Pons (tissue), 1 donor: ENCODE results near the gene SOX1.

Experiments used
- DNase-seq: peaks from one replicate; pipeline ENCODE4 v3.0.0-alpha.2; 2016; ENCODE audit warnings: low spot score

The SOX1 gene

DNA sequence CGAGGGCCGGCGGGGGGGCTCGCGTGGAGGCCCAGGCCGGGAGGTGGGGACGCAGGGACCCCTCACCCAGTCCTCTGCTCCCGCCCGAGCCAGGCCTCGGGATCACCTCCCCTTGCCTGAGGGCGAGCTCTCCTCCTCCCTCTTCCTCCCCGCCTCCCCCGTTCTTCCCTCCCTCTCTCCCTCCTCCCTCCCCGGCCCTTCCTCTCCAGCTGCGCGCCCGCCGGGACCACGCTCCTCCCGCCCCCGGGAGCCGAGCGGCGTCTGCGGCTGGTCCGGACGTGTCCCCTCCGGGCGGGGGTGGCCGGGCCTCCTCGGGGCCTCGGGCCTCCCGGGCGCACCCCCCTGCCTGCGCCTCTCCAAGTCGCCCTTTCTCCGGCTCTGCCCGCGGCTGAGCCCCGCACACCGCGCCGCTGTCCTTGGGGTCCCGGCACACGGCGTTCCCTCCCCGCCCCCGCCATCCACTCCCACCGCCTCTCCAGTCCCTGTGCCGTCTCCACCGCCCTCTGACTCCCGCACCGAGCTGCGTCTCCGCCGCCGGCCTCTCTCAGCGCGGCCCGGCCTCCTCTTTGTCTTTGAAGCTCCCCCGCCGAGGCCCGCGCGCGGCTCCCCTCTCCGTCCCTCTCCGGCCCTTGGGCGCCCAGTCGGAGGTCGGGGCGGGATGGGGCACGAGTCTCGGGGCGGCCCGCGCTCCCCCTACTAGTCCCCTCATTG lies 5.7 kb downstream of the SOX1 start:
- DNase-seq = peak; percentile 40

DNA sequence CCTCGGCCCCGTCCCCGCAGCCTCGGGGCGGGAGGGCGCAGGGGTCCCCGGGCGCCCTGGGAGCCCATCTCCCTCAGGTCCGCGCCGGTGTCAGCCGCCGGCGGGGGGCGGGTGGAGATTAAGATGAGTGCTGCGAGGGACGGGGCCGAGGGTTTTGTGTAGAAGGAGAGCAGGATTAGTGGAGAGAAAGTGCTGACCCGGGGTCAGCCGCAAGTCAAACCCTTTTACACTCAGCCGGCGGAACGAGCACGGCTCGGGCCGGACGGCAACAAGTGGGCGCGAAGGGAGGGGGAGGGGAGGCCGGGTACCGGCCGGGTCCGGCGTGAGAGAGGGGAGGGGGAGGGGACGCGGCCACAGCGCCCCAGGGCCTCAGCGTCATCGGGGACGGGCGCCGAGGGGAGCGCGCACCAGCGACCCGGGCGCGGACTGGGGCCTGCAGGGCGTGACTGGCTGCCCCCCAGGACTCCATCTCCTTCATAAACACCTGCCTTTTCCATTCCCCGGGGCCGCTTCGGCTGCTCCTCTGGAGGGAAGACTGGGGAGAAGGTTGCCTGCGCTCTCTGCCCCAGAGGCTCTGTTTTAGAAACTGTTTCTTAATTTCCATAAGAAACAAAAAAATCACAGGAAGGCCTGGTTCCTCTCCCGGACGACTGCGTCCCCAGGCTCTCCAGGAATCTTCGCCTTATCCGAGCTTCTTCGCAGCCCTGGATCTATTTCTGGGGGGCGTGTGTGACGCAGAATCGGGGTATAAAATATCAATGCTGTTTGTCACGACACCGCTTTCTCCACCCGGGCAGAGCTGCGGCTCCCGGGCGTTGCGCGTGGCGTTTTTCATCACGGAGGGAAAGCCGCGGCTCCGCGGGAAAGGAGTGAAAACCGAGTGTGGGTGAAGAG lies 6.5 kb downstream of the SOX1 start:
- DNase-seq = no peak

DNA sequence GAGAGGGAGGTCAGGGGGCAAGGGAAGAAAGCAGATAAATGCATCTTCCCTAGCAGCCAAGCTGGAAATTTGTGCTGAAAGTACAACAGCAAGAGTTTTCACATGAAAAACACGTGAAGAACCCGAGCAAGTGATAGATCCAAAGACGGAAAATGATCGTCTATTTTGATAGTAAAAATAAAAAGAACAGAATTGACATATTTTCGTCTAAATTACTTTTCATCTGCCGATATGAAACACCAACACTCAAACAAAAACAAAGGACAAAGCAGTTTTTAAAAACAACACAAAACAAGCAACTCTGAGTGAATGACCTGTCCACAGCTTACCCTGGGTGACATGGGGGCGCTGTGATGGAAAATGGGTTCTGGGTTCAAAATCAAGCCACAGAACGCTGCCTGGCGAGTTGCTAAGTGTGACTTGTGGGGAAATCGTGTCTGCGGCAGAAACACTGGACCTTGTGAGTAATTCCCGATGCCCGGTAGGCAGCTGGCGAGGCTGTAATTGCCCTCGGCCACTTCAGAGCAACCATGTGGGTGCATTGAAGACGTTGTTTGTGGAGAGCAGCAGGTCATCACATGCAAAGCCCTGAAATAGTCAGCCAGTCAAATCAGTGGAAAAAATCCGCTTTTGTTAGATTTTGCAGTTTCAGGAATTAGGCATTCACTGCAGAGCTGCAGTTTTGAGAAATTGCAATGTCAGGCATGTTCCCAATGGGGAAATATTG lies 7.4 kb downstream of the SOX1 start:
- DNase-seq = no peak

DNA sequence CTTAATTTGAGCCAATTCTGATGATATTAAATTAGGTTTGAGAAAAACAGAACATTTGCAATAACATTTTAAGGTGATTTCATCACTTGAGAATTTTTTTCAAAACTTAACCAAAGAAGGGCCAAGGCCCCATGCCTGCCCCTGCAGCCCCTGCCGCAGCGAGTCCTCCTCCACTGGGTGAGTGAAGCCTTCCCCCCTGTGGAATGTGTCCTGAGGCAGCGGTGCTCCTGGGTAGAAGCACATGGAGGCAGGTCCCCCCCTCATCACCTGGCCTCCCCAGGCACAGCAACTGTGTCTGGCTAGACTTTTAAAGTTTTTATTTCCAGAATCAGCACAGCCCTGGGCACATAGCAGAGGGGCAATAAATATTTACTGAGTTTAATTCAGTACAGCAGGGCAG lies 10.8 kb downstream of the SOX1 start:
- no peak for DNase-seq

DNA sequence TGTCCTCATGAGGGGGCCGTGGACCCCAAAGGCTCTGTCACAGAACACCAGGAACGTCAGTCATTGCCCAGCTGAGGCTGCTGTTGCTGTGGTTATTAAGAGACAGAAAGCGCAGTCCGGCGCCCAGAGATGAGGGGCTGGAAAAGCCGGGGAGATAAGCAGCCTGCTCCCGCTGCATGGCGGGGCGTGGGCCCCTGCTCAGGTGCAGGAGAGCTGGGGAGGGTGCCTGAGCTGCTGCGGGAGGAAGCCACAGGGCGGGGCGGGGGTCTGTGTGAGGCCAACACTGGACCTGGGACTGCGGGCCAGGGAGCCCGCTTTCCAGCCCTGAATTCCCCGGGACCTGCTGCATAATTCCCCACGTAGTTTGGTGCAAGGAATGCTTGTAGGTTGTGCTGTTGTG lies 11.3 kb downstream of the SOX1 start:
- no peak for DNase-seq

DNA sequence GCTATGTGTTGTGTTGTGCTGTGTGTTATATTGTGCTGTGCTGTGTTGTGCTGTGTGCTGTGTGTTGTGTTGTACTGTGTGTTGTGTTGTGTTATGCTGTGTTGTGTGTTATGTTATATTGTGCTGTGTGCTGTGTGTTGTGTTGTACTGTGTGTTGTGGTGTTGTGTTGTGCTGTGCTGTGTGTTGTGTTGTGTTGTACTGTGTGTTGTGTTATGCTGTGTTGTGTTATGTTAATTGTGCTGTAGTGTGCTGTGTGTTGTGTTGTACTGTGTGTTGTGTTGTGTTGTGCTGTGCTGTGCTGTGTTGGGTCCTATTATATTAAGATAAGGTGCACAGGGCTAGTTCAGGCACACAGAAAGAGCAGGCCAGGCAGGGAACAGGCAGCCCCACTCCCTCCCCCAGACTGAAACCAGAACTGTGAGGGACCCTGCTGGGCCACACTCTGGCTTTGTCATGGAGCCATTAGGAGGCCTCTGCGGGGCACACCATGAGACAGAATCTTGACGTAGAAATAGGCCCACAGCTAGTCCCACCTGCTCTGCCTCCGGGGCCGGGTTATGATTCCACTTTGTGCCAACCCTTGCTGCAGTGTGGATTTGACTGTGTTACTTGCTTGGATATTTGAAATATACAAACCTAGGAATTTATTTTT lies 12.1 kb downstream of the SOX1 start:
- no peak for DNase-seq

DNA sequence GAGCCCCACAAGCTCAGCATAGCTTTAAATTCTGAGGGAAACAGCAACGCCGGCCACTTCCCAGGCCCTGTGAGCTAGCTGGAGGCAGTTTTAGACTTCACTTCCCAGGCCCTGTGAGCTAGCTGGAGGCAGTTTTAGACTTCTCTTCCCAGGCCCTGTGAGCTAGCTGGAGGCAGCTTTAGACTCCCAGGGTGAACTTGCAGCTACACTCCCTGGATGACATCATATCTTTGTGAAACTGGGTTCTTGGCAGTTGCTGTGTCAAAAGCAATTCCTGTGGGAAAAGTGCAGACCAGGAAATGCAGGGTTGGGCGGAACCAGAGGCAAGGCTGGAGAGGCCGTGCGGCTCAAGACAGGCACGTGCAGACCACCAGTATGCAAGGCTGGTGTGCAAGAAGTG lies 12.7 kb downstream of the SOX1 start:
- DNase-seq = no peak

DNA sequence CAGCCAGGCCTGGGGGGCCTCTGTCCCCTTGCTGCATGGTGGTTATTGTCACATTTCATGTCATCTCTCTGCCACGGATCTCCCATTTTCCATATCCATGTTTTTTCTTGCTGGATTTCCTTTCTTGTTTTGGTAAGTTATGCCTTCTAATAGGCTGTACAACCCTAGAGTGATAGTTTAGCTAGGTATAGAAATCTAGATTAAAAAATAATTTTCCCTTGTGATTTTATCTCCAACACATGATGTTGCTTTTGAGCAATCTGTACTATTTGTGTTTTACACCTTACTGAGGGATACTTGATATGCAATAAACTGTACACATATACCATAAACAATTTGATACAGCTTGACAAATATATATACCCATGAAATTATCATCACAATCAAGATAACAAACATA lies 17.0 kb downstream of the SOX1 start:
- no peak for DNase-seq

DNA sequence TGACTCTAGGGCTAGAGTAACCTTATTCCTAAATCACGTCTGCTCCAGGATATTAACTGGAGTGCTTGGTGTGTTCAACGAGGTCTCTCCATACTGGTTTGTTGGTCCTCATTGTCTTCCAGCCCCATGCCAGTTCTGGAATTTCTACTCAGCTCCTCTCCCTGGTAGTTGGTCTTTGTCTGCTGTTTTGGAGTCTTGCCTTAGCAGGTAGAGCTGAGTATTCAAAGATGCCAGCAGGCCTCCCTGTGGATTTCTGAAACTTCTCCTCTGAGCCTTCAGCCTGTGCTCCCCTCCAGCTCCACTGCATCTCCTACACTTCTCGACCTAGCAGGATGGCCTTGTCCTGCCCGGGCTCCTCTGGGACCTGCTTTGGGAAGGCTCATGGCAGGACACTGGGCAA lies 25.5 kb downstream of the SOX1 start:
- DNase-seq = no peak

DNA sequence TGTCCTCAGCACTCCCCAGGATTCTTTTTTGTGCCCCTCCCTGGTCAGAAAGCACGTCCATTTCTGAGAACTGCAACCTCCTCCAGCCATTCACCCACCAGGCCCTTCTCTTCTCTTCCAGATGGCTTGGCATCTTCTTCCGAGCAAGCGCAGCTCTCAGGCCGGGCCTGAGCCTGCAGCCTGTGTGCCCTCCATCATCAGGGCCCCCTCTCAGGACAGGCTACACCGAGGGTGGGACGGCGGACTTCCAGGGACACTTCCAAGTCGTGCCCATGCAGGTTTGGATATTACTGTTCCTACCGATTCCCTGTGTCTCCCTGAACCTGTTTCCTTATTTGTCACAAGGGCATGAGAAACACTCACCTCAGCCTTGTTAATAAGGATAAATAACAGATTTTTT lies 28.4 kb downstream of the SOX1 start:
- no peak for DNase-seq

DNA sequence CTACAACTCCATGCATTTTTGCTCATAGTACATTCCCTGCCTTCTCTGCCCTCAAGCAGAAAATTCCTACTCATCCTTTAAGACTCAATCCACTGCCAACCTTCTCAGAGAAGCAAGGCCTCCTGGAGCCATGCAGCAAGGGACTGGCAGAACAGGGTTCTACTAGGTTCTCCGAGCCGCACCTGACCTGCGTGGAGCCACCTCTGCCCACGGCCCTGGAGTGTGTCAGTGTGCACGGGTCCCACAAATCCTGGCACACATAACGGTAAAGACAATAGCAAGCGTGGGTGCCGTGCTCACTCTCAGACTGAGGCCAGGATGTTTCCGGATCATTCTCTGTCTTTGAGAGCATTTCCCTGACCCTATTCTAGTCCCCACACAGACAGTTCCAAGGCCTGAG lies 30.0 kb downstream of the SOX1 start:
- DNase-seq = no peak

DNA sequence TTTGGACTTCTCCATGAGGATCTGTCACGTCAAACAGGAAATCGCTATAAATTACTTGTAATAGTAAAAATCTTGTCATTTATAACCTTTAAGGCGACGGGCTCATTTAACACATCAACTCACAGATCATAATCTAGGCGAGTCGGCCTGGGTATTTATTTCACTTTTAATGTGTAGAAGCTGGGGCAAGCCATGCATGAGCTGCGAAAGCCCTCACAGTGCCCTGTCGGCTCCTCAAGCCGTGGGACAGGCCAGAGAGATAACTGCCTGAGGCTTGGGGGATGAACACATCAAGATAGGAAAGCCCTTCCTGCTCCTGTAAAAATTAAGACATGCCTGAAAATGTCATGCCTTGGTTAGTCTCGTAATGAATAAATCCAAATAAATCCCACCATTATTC lies 30.8 kb downstream of the SOX1 start:
- DNase-seq = no peak

DNA sequence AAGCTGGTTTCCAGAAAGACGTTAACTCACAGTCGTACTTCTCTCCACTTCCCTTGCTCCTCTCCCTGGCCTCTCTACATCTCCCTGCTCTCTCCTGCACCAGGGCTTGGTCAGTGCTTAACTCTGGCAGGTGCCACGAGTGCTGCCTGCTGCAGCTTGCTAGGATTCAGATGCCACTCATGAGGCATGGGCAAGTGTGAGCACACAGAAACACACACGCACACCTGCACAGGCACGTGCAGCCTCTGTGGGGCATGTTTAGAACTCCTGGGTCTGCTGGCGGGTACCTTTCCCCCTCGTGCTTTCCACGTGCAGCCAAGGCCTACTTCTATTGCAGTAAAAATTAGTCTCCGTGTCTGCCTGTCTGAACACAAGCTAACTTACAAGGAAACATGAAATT lies 31.8 kb downstream of the SOX1 start:
- no peak for DNase-seq

DNA sequence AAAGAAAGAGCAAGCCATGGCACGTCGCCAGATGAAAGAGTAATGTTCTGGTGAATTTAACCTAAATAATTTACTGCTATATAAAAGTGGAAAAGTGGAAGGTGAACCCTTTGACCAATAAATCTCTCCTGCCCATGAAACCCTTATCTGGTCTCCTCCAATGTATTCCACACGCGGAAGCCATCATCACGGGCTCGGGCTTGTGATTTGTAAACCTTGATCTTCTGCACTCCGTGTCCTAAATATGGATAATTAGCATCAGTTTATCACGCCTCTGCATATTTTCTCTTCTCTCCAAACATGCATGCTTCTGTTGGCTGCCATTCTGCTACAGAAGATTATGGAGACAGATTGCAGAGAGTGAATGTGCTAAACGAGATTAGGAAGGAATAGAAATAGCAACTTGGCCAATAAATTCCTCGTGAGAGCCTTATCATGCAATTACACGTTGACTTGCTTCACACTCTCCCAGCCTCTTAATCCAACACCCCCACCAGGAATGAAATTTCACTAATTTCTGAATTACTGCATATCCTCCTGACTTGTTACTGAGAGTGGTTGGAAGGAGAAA lies 34.5 kb downstream of the SOX1 start:
- no peak for DNase-seq

DNA sequence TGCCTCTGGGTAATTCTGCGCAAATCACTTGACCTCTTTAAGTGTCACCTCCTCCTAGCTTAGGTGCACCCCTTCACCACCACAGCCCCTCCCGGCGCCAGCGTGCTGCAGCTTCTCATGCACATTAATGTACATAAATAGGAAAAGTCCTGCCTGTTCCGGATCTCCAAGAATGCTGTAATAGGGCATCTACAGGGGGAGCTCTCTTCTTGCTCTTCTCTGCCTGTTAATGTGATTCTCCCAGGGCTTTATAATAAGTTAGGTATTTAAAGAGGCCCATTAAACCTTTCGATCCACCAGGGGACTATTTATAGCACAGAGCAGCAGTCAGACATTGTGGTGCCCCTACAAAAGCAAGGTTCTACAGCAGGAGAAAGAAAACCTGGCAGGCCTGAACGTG lies 35.3 kb downstream of the SOX1 start:
- DNase-seq = peak; percentile 11

DNA sequence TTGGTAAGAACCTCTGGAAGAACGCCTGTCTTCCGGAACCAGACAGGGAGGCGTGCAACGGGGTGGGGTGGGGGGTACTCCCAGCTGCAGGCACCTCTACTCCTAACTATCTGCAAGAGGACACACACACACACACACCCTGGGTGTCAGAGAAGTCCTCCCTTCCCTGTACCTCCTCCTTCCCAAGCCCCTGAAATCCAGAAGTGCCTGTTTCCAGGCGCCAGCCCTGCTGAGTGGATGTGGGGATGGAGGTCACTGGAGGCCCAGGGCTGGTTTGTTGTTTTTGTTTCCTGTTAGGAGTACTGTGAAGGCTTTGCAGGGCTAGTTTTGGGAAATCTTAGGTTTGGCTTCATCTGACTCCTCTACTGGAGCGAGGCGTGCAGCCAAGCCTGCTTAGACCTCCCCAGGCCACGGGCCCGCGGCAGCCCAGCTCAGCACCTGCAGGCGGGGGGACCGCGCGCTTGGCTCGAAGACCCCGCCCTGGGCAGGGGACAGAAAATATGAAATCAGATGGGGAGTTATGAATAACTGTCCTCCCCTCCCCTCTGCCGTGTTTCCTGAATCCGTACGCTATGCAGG lies 36.4 kb downstream of the SOX1 start:
- DNase-seq = peak; percentile 5

DNA sequence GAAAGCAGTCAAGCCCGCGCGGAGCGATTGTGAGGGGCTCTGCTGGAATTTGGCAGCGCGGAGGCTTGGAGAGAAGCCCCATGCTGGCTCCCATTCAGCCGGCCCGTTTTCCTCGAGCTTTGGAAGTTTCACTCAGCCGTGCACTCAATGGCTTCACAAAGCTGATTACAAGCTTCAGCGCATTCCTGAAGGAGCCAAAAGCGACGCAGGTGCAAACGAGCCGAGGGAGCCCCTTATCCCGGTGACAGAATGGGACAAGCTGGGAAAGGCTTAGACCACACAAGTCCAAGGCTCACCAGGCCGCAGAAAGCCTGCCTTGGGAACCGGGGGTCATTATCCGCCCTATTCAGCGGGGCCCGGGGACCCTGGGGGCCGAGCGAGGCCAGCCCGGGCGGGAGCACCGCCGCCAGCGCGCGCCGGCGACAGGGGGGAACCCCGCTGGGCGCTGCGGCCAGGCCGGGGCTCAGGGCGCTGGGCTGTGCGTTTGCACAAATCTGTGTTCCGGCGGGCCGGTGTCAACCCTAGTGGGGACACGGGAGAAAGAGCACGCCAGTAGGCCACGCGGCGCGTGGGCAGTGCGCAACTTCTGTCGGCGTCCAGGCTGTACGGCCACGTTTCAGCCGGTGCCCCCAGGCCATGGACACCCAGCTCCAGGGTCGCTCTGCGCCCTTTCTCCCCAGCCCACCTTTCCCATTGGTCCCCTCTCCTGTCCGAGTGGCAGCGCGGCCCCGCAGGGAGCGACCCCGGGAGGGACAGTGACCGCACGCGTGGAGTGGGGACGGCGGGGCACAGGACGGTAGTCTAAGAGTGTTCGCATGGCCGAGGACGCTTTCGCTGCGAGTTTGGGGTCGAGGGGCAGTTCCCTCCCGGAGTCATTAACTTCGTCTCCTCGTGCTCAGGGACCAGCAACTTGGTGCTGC lies 37.3 kb downstream of the SOX1 start:
- no peak for DNase-seq

DNA sequence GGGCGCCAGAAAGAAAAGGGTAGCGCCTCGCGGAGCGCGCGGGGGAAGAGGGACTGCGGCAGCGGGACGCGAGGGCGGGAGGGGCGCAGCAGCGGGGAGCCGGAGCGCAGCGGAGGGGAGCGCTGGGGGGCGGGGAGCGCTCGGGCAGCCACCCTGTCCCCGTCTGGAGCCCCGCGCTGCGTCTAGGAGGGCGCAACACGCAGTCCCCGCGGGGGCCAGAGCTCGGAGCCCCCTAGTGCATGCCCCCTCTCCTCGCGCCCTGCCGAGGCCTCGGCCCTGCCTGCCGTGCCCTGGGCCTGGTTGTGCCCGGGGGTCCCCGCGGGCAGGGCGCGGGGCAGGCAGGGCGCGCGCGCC lies 37.9 kb downstream of the SOX1 start:
- no peak for DNase-seq

DNA sequence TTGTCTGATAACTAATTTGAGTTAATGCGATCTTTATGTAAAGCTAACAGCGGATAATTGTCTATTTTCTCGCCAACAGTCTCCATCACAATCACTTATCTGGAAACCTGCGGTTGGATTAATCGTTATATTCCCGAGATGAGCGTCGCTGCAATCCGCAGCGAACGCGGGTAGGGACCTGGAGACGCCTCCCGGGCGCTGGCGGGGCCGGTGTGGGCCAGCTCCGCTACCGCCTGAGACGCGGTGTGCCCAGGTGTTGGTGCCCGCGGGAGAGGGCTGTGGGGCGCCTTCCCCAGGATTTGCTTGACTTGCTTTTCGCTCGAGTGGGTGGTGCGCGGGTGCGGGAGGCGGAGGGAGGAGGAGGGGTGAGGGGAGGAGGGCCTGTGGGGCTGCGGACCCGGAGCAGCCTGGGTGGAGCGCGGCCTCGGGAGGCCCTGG lies 38.3 kb downstream of the SOX1 start:
- DNase-seq = no peak

DNA sequence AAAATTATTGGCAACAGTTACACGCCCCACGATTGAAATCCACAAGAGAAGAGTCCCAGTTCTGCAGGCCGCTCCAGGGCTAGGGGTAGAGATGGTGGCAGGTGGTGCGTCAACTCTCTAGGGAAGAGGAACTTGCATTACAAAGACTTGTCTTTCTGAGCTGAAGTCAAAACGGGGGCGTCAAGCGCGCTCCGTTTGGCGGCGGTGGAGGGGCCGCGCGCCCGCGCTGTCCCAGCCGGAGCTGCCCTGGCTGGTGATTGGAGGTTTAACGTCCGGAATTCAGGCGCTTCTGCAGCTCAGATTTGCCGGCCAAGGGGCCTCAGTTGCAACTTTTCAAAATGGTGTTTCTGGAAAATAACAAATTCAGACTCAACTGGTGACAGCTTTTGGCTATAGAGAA lies 38.9 kb downstream of the SOX1 start:
- no peak for DNase-seq
